Motor neuron (in vitro differentiated cells): ENCODE measurements around the gene GMPR. TPM values are rescaled to one million over a fixed set of nuclear protein-coding genes. Genes with fewer than 3 reads are reported as not detected.

Experiments
- ATAC-seq, 8 experiments: fragments of 200-7000 bp; cut with Tn5 transposase; replicated peaks in 6 of 8; 2 replicates each; pipeline ENCODE4 v1.8.0; 2021; ENCODE audit warnings: mild to moderate bottlenecking in 8 of 8, moderate library complexity in 8 of 8
- H3K27ac ChIP-seq, 2 donors: fragments of 250-450 bp; sonication (Bioruptor Pico); 2 replicates each; pipeline ENCODE4 v1.9.0; 2021; ENCODE audit warnings: antibody characterized with exemption in 2 of 2, mild to moderate bottlenecking in 2 of 2, moderate library complexity in 1 of 2
- H3K4me1 ChIP-seq, 2 donors: fragments of 250-450 bp; sonication (Bioruptor Pico); replicated peaks in 1 of 2; 2 replicates each; pipeline ENCODE4 v1.6.1; 2021; ENCODE audit warnings: antibody characterized with exemption in 2 of 2, mild to moderate bottlenecking in 2 of 2, moderate library complexity in 1 of 2
- H3K4me3 ChIP-seq, 5 donors: fragments of 250-450 bp; sonication (Bioruptor Pico); 2 replicates each; pipeline ENCODE4 v1.9.0; 2021; ENCODE audit warnings: antibody characterized with exemption in 5 of 5, mild to moderate bottlenecking in 5 of 5, moderate library complexity in 4 of 5
- WGBS, 10 experiments: fragments of 450-650 bp; shearing (Covaris generic); methylation state at CpG; one replicate each; pipeline ENCODE4 v1.0.0; 2022; 5-methylcytosine and 5-hydroxymethylcytosine counted together
- in situ Hi-C, 9 experiments: fragments of 400-800 bp; cut with MboI; loops; one replicate each; pipeline ENCODE4 v1.15.0; 2021; ENCODE audit warnings: low sequenced_read_pairs in 9 of 9, low pct_unique_long_range_greater_than_20kb in 2 of 9; ENCODE audit not compliant: unreplicated experiment in 9 of 9
- total RNA-seq, 8 experiments: library from RNA; unstranded; fragments of 300-600 nt; gene quantifications; 2 replicates each; pipeline versions ENCODE4 v1.2.3 to v1.2.4, GENCODE V29; 2022

Gene GMPR
- total RNA-seq, 8 experiments from 2014 or later, result 1.1 to 16.4 (median 4.5) TPM

DNA sequence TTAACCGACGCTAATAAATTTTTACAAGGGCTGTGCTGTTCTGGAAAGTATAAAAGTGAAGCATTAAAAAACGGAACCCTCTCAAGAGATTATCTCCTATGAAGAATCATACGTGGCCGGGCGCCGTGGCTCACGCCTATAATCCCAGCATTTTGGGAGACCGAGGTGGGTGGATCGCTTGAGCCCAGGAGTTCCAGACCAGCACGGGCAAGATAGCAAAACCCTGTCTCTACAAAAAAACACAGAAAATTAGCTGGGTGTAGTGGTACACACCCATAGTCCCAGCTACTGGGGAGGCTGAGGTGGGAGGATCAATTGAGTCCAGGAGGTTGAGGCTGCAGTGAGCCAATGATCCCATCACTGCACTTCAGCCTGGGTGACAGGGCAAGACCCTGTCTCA, 83.4 kb downstream of the GMPR start:
- no peak for ATAC-seq
- Histone ChIP-seq H3K4me1 (peaks cover 34 to 52% of the 10 kb centered on the region in 2 donors), H3K27ac (peak overlapping the region in 1 of 2 donors; percentile 69), H3K4me3 (no peak overlapping the region)
- 83 to 100% (median 98%) methylated on average over 2 to 11 of the region's 11 CpGs; no CpG with 5 or more reads in 6 of the 10 experiments for WGBS, 10 experiments
- in situ Hi-C loops, result loop anchor here in 1 of 9 experiments (10.0 kb wide), 1 partner anchor 443 kb away; the partner anchor contains the start of gene ATXN1

DNA sequence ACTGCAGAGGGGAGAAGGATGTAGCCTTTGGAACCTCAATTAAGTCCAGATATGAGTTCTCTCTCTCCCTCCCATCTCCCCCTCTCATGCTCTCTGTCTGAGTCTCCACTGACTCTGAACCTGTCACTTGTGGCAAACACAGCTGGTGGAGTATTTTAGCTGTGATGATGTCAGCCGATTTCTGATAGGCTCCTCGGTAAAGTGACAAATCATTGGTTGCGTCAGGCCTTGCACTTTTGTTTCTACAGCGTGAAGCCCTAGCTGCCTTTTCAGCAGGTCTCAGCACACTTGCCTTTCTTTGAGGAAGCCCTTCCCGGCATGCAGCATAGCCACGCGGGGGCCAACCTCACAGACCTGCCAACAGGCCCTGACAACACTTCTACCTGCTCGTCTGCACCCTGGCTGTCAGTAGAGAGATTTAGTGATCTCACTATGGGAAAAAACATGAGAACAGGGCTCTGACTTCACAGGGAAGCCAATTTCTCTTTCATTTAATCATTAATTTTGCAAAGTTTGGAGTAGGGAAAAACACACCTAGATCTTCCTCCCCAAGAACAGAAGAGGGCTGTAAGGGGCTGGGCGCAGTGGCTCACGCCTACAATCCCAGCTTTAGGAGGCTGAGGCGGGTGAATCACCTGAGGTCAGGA, 84.4 kb downstream of the GMPR start:
- Histone ChIP-seq H3K4me1 (peaks cover 34 to 52% of the 10 kb centered on the region in 2 donors), H3K27ac (peak overlapping the region; percentile 83 to 85), H3K4me3 (no peak overlapping the region)
- 0 to 100% (median 39%) methylated on average over 1 to 11 of the region's 11 CpGs; no CpG with 5 or more reads in 3 of the 10 experiments for WGBS, 10 experiments
- peak in 6 of 8 experiments; percentile 6 to 83 (median 81) for ATAC-seq
- in situ Hi-C loops, result loop anchor here in 1 of 9 experiments (10.0 kb wide), 1 partner anchor 442 kb away; the partner anchor contains the start of gene ATXN1

DNA sequence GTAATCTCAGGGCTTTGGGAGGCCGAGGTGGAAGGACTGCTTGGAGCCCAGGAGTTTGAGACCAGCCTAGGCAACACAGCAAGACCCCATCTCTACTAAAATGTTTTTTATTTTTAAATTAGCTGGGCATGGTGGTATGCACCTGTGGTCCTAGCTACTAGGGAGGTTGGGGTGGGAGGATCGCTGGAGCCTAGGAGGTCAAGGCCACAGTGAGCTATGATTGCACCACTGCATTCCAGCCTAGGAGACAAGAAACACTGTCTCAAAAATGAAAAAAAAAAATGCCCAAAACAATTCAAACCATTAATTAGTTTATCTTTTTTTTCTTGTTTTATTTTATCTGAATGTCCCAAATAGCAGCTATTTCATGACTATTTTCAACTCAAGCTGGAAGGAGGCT, 85.8 kb downstream of the GMPR start:
- in situ Hi-C loops, result loop anchor here in 1 of 9 experiments (10.0 kb wide), 1 partner anchor 441 kb away; the partner anchor contains the start of gene ATXN1
- Histone ChIP-seq H3K4me1 (peaks cover 34 to 52% of the 10 kb centered on the region in 2 donors), H3K27ac (no peak overlapping the region), H3K4me3 (no peak overlapping the region)
- WGBS, 10 experiments, result 90 to 100% (median 100%) methylated on average over 1 to 2 of the region's 2 CpGs; no CpG with 5 or more reads in 4 of the 10 experiments
- ATAC-seq, result no peak

DNA sequence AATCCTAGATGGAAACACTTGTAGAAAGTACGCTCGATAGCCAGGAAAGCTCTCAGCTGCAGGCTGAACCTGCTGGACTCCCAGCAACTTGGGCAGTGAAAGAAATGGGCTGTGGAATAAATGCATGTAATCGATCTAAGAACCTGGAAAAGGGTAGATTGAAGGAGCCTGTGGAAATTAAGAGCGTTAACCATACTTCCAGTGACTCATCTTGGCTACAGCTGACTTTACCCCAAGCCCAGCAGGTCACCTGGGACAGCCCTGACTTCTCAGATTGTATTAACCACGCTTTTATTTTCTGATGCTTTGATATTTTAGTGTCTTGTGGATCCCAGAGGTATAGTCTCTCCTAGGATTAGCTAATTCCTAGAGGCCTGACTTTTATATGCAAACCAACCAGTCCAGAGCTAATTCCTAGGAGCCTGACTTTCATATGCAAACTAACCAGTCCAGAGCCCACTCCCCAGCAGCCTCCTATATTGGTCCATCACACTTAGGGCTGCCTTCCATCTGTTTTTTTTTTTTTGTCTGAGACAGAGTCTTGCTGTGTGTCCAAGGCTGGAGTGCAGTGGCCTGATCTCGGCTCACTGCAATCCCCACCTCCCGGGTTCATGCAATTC, 86.3 kb downstream of the GMPR start:
- no peak overlapping the region for H3K4me3 ChIP-seq
- H3K4me1 ChIP-seq, result peaks cover 34 to 49% of the 10 kb centered on the region in 2 donors
- WGBS, 10 experiments, result 54 to 100% (median 78%) methylated on average over 2 to 5 of the region's 7 CpGs
- no peak for ATAC-seq
- in situ Hi-C loops, result loop anchor here in 8 of 9 experiments (10.0 to 25.0 kb wide), 3 partner anchors 438 to 638 kb away; partner anchors contain the start of gene ATXN1 (in 8 of the 8)
- no peak overlapping the region for H3K27ac ChIP-seq

DNA sequence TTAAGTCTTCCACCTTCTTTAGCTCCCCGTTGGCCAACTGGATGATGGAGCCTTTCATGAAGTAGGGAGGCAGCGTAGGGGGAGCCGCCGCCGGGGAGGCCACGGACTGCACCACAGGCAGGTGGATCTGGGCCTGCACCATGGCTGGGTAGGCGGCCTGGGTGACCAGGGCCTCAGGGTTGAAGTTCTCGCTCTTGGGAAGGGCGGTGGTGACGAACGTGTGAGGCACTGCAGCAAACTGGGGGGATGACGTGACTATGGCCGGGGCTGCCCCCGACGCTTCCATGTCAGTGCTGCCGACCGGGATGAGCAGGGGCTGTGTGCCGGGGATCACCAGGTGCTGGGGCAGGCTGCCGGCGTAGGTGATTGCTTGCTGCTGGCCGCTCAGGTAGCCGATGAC, 88.1 kb downstream of the GMPR start:
- Histone ChIP-seq H3K27ac (no peak overlapping the region), H3K4me3 (no peak overlapping the region), H3K4me1 (peaks cover 22 to 32% of the 10 kb centered on the region in 2 donors)
- 84 to 100% (median 93%) methylated on average over 1 to 6 of the region's 22 CpGs; no CpG with 5 or more reads in 4 of the 10 experiments for WGBS, 10 experiments
- in situ Hi-C loops, result loop anchor here in 8 of 9 experiments (10.0 to 25.0 kb wide), 3 partner anchors 436 to 636 kb away; partner anchors contain the start of gene ATXN1 (in 8 of the 8)
- no peak for ATAC-seq

DNA sequence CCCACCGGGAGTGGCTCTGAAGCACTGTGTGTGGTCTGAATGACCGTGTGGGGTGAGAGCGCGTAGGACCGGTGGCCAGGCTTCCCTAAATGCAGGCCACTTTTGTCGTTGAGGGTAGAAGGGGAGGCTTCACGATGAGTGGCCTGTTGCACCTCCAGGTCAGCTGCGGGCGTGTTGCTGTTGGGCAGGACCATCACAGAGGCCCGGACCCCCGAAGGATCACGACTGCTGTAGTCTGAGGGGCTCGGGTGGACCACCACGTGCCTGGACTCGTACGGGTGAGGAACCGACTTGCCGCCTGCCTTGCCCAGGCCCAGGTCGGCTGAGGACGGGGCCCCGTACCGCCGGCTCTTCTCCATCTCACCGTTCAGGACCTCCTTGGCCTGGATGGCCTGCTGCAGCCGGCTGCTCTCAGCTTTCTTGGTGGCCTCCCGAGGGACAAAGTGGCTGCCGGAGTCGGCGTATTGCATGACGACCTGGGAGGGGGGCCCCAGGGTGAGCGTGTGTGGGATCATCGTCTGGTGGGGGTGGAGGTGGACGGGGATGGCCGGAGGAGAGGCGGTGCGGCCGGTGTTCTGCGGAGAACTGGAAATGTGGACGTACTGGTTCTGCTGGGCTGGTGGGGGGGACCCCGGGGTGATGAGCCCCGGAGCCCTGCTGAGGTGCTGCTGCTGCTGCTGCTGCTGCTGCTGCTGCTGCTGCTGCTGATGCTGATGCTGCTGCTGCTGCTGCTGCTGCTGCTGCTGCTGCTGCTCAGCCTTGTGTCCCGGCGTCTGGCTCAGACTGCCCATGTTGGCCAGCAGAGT, 88.8 kb downstream of the GMPR start:
- no peak for ATAC-seq
- Histone ChIP-seq H3K27ac (no peak overlapping the region), H3K4me3 (no peak overlapping the region), H3K4me1 (peaks cover 24 to 31% of the 10 kb centered on the region in 2 donors)
- in situ Hi-C loops, result loop anchor here in 8 of 9 experiments (10.0 to 25.0 kb wide), 3 partner anchors 435 to 635 kb away; partner anchors contain the start of gene ATXN1 (in 8 of the 8)
- 92% methylated on average over 22 of the region's 43 CpGs; no CpG with 5 or more reads in 9 of the 10 experiments for WGBS, 10 experiments

DNA sequence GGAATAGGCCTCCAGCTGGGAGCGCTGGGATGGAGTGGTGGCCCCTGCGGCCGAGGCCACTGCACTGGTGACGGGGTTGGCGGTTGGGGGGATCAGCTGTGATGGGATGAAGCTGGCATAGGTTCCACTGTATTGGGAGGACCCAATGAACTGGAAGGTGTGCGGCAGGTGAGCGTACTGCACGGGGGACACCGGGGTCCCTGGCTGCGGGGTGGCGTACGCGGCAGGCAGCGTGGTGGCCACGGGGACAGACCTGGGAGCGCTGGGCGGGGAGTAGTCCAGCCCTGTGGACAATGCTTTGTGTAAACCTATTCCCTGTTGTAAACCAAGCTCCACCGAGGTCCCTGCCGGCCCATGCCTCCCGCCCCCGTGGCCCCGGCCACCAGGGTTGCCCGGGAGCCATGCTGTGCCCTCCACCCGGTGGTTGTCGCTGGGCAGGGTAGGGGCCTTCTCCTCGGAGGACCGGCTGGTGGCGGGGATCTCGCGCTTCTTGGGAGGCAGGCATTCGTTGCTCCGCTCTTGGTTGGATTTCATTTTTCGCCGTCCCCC, 89.5 kb downstream of the GMPR start:
- Histone ChIP-seq H3K27ac (no peak overlapping the region), H3K4me3 (no peak overlapping the region), H3K4me1 (peaks cover 17 to 26% of the 10 kb centered on the region in 2 donors)
- in situ Hi-C loops, result loop anchor here in 8 of 9 experiments (10.0 to 25.0 kb wide), 3 partner anchors 434 to 634 kb away; partner anchors contain the start of gene ATXN1 (in 8 of the 8)
- 90 to 100% (median 95%) methylated on average over 2 to 6 of the region's 34 CpGs; no CpG with 5 or more reads in 6 of the 10 experiments for WGBS, 10 experiments
- no peak for ATAC-seq

DNA sequence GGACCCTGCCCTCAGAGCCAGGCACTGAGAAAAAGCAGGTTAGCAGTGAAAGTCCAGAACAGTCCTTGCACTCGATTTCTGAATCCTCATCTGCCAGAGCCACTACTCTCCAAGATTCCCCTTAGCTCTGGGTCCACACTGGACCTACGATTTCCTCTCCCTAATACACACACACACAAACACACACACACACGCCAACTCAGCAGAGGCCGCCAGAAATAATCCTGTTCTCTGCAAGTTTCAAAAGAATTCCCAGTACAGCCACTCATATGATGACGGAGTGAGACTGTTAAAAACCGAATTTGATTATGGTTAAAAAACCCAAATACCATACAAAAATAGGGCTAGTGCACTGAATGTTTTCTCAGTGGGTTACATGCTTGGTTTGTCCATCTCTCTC, 90.8 kb downstream of the GMPR start:
- no peak for ATAC-seq
- Histone ChIP-seq H3K4me1 (peaks cover 10 to 14% of the 10 kb centered on the region in 2 donors), H3K4me3 (no peak overlapping the region), H3K27ac (no peak overlapping the region)
- WGBS, 10 experiments, result 10 to 100% (median 88%) methylated on average over 1 to 5 of the region's 6 CpGs; no CpG with 5 or more reads in 3 of the 10 experiments
- in situ Hi-C loops, result loop anchor here in 8 of 9 experiments (10.0 to 25.0 kb wide), 3 partner anchors 433 to 633 kb away; partner anchors contain the start of gene ATXN1 (in 8 of the 8)

DNA sequence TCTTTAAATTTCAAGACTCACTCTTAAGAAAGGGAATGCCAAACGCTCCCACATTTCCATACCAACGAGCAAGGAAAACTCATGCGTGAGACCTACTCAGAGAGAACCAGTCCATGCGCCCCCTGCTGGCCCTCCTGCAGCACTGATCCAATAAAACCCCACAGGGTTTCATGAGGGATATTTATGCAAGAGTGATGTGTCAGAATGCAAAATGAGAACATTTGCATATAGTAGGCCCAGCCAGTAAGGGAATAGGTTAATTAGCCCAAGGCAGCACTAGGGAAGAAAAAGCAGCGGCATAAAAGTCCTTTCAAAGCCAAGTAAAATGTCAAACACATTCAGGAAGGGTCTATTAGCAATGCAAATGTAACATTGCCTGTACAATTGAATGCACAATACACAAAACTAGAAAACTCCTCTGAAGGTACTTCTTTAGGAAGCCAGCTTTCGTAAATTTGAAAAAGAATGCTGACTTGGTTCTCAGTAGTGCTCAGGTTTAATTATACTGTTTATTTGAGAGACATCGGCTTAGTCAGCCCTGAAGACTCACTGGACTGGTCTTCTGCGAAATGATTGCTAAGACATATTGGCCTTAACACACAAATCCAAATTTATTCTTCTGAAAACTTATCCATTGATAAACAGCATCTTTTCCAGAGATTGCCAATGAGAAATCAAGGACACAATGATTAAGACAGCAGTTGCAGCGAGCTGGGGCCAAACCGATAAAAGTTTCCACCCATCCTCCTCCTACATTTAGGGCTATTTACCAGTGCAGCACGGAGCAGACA, 93.2 kb downstream of the GMPR start:
- peak; percentile 70 to 94 (median 82) for ATAC-seq
- 0 to 25% (median 7%) methylated on average over 1 to 10 of the region's 11 CpGs; no CpG with 5 or more reads in 1 of the 10 experiments for whole genome bisulfite sequencing, 10 experiments
- H3K4me1 ChIP-seq, result peaks cover 5 to 7% of the 10 kb centered on the region in 2 donors
- H3K27ac ChIP-seq, result peak overlapping the region in 1 of 2 donors; percentile 24
- in situ Hi-C loops, result loop anchor here in 7 of 9 experiments (25.0 kb wide), 2 partner anchors 431 to 631 kb away; partner anchors contain the start of gene ATXN1 (in 7 of the 7)
- peak overlapping the region in 1 of 5 donors; percentile 10 for H3K4me3 ChIP-seq

DNA sequence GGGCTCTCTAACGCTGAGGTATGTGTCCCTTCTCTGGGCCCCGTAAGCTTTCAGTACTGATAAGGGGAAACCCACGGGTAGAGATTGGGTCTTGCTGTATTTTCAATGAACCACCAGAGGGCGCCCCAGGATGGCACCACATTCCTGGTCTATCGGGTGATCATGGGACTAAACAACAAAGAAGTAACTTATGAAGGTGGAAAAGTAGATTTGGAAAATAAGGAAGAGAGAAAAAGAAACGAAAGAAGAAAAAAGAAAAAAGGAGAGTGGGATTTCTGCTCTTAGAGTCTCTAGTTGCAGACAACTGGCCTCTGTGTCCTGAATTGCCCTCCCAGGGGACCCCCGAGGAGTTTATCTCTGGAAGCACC, 93.8 kb downstream of the GMPR start:
- peak overlapping the region in 1 of 2 donors; percentile 24 for H3K27ac ChIP-seq
- peaks cover 5 to 7% of the 10 kb centered on the region in 2 donors for H3K4me1 ChIP-seq
- H3K4me3 ChIP-seq, result peak overlapping the region in 1 of 5 donors; percentile 10
- in situ Hi-C loops, result loop anchor here in 7 of 9 experiments (25.0 kb wide), 2 partner anchors 430 to 630 kb away; partner anchors contain the start of gene ATXN1 (in 7 of the 7)
- peak; percentile 40 to 85 (median 78) for ATAC-seq
- WGBS, 10 experiments, result 0 to 71% (median 15%) methylated on average over 1 to 7 of the region's 7 CpGs

DNA sequence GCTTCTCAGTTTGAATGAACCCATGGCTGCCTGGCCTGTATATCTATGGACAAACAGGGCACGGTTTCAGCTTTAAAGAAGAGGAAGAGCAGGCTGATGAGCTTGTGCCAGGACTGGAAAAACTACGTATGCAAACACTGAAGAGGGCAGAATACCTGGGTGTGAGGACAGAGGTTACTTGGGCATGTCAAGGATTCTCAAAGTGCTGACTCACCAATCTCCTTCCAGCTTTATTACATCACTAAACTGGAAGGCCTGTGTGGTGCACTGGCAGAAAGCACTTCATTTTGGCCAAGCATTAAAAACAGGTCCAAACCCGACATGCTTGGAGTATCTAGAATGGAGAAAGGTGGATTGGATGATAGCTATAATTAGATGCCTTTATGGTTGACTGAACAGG, 95.2 kb downstream of the GMPR start:
- 7 to 100% (median 100%) methylated on average over 1 to 2 of the region's 3 CpGs; no CpG with 5 or more reads in 1 of the 10 experiments for WGBS, 10 experiments
- in situ Hi-C loops, result loop anchor here in 7 of 9 experiments (25.0 kb wide), 2 partner anchors 429 to 629 kb away; partner anchors contain the start of gene ATXN1 (in 7 of the 7)
- H3K4me1 ChIP-seq, result peaks cover 6 to 10% of the 10 kb centered on the region in 2 donors
- no peak overlapping the region for H3K4me3 ChIP-seq
- ATAC-seq, result no peak
- no peak overlapping the region for H3K27ac ChIP-seq
